T-helper 2 cell treated with Interferon-gamma antibody and Interleukin-4, amounts not matched to agents 5 μg/mL and 100 μg/mL, for 36 hours (primary cell): ENCODE results near the gene LYPD1.

ENCODE experiments used
- DNase-seq: peaks from one replicate; pipeline ENCODE4 v3.0.0; 2021; ENCODE audit warnings: low spot score
- H3K27ac Mint-ChIP-seq: one replicate; pipeline ENCODE4 v1.8.0; 2021; ENCODE audit warnings: mild to moderate bottlenecking, mixed read lengths
- H3K27me3 Mint-ChIP-seq: one replicate; pipeline ENCODE4 v1.8.0; 2021; ENCODE audit warnings: low read depth, mixed read lengths
- H3K36me3 Mint-ChIP-seq: one replicate; pipeline ENCODE4 v1.8.0; 2021; ENCODE audit warnings: low read depth, mixed read lengths
- H3K4me1 Mint-ChIP-seq: one replicate; pipeline ENCODE4 v1.8.0; 2021; ENCODE audit warnings: low read depth, mixed read lengths
- H3K4me3 Mint-ChIP-seq: one replicate; pipeline ENCODE4 v1.8.0; 2022; ENCODE audit warnings: mild to moderate bottlenecking, moderate library complexity, mixed read lengths
- H3K9me3 Mint-ChIP-seq: one replicate; pipeline ENCODE4 v1.8.0; 2021; ENCODE audit warnings: mixed read lengths

Gene LYPD1

GRCh38 chr2:132605236-132606180 lies 64.5 kb downstream of the LYPD1 start:
- Mint-ChIP-seq H3K27ac (no peak overlapping the region), H3K4me1 (no peaks in the 10 kb centered on the region), H3K4me3 (no peak overlapping the region), H3K9me3 (no peaks in the 10 kb centered on the region), H3K36me3 (no peaks in the 10 kb centered on the region), H3K27me3 (no peaks in the 10 kb centered on the region)
- DNase-seq: no peak

- H3K27ac Mint-ChIP-seq: no peak overlapping the region
- H3K4me3 Mint-ChIP-seq: no peak overlapping the region
- no peaks in the 10 kb centered on the region for H3K36me3 Mint-ChIP-seq
- DNase-seq: no peak
- no peaks in the 10 kb centered on the region for H3K27me3 Mint-ChIP-seq
- H3K4me1 Mint-ChIP-seq: no peaks in the 10 kb centered on the region
- no peaks in the 10 kb centered on the region for H3K9me3 Mint-ChIP-seq
Measured at GRCh38 chr2:132604561-132604960, 65.4 kb downstream of the LYPD1 start.

GRCh38 chr2:132599556-132599955 lies 70.4 kb downstream of the LYPD1 start:
- Mint-ChIP-seq H3K4me1 (no peaks in the 10 kb centered on the region), H3K9me3 (no peaks in the 10 kb centered on the region), H3K27me3 (no peaks in the 10 kb centered on the region), H3K27ac (no peak overlapping the region), H3K36me3 (no peaks in the 10 kb centered on the region), H3K4me3 (no peak overlapping the region)
- DNase-seq: no peak

- H3K4me3 Mint-ChIP-seq: no peak overlapping the region
Measured at GRCh38 chr2:132598536-132598935, 71.5 kb downstream of the LYPD1 start.

GRCh38 chr2:132597831-132598230 lies 72.2 kb downstream of the LYPD1 start:
- H3K27ac Mint-ChIP-seq: no peak overlapping the region
- H3K4me1 Mint-ChIP-seq: no peaks in the 10 kb centered on the region
- H3K4me3 Mint-ChIP-seq: no peak overlapping the region
- no peaks in the 10 kb centered on the region for H3K36me3 Mint-ChIP-seq
- H3K27me3 Mint-ChIP-seq: no peaks in the 10 kb centered on the region
- DNase-seq: no peak
- no peaks in the 10 kb centered on the region for H3K9me3 Mint-ChIP-seq

More at GRCh38 chr2:132598536-132598935, 71.5 kb downstream of the LYPD1 start:
- Mint-ChIP-seq H3K9me3 (no peaks in the 10 kb centered on the region), H3K27me3 (no peaks in the 10 kb centered on the region), H3K36me3 (no peaks in the 10 kb centered on the region), H3K27ac (no peak overlapping the region), H3K4me1 (no peaks in the 10 kb centered on the region)
- DNase-seq: no peak

- no peak for DNase-seq
- Mint-ChIP-seq H3K27me3 (no peaks in the 10 kb centered on the region), H3K4me3 (no peak overlapping the region), H3K36me3 (no peaks in the 10 kb centered on the region), H3K4me1 (no peaks in the 10 kb centered on the region), H3K27ac (no peak overlapping the region), H3K9me3 (no peaks in the 10 kb centered on the region)
Measured at GRCh38 chr2:132597166-132597565, 72.8 kb downstream of the LYPD1 start.

GRCh38 chr2:132595693-132596092 lies 74.3 kb downstream of the LYPD1 start:
- Mint-ChIP-seq H3K36me3 (no peaks in the 10 kb centered on the region), H3K9me3 (no peaks in the 10 kb centered on the region), H3K27me3 (no peaks in the 10 kb centered on the region), H3K27ac (no peak overlapping the region), H3K4me1 (no peaks in the 10 kb centered on the region), H3K4me3 (no peak overlapping the region)
- DNase-seq: no peak

- DNase-seq: no peak
- Mint-ChIP-seq H3K27ac (no peak overlapping the region), H3K9me3 (no peaks in the 10 kb centered on the region), H3K4me3 (no peak overlapping the region), H3K36me3 (no peaks in the 10 kb centered on the region), H3K4me1 (no peaks in the 10 kb centered on the region), H3K27me3 (no peaks in the 10 kb centered on the region)
Measured at GRCh38 chr2:132595186-132595585, 74.8 kb downstream of the LYPD1 start.
